WTC11 (cell line): ENCODE measurements around the gene TMEM30A.

Experiments used
- ATF1 ChIP-seq: sonication (generic); formaldehyde crosslinking; IDR thresholded peaks from 2 replicates; pipeline ENCODE4 v1.8.1; 2023; ENCODE audit warnings: mild to moderate bottlenecking, moderate library complexity, missing genetic modification reagents
- CREM ChIP-seq: sonication (generic); formaldehyde crosslinking; IDR thresholded peaks from 2 replicates; pipeline ENCODE4 v1.8.1; 2022; ENCODE audit warnings: mild to moderate bottlenecking, missing genetic modification reagents, moderate library complexity
- ELF4 ChIP-seq: sonication (generic); formaldehyde crosslinking; IDR thresholded peaks from 2 replicates; pipeline ENCODE4 v1.8.1; 2022; ENCODE audit warnings: low read depth, mild to moderate bottlenecking, moderate library complexity, missing genetic modification reagents
- MXD4 ChIP-seq: fragments of 250-450 bp; sonication (Bioruptor Pico); IDR thresholded peaks from 2 replicates; pipeline ENCODE4 v1.8.0; 2021; ENCODE audit warnings: mild to moderate bottlenecking, moderate library complexity, borderline replicate concordance
- NFYB ChIP-seq: sonication (generic); formaldehyde crosslinking; conservative IDR thresholded peaks from 2 replicates; pipeline ENCODE4 v1.8.0; 2022; ENCODE audit warnings: low read depth, missing genetic modification reagents
- SMAD4 ChIP-seq: sonication (generic); formaldehyde crosslinking; IDR thresholded peaks from 2 replicates; pipeline ENCODE4 v1.8.0; 2022; ENCODE audit warnings: mild to moderate bottlenecking, missing genetic modification reagents
- ZNF138 ChIP-seq: sonication (generic); formaldehyde crosslinking; conservative IDR thresholded peaks from 2 replicates; pipeline ENCODE4 v1.8.1; 2022; ENCODE audit warnings: mild to moderate bottlenecking, moderate library complexity, missing genetic modification reagents
- TF ChIP-seq, protein P1 (sequence below): fragments of 200-600 bp; IDR thresholded peaks from 2 replicates; pipeline ENCODE4 v1.8.0; 2022; ENCODE audit warnings: antibody characterized with exemption
- TF ChIP-seq, protein P2 (sequence below): fragments of 250-450 bp; sonication (Bioruptor Pico); IDR thresholded peaks from 2 replicates; pipeline ENCODE4 v1.9.0; 2021; ENCODE audit warnings: moderate library complexity, mild to moderate bottlenecking, inconsistent platforms, borderline replicate concordance
- TF ChIP-seq, protein P3 (sequence below): sonication (generic); formaldehyde crosslinking; conservative IDR thresholded peaks from 2 replicates; pipeline ENCODE4 v1.8.1; 2022; ENCODE audit warnings: mild to moderate bottlenecking, missing genetic modification reagents
- TF ChIP-seq, protein P4 (sequence below): sonication (generic); formaldehyde crosslinking; IDR thresholded peaks from 2 replicates; pipeline ENCODE4 v1.8.0; 2022; ENCODE audit warnings: mild to moderate bottlenecking, missing genetic modification reagents

DNA sequence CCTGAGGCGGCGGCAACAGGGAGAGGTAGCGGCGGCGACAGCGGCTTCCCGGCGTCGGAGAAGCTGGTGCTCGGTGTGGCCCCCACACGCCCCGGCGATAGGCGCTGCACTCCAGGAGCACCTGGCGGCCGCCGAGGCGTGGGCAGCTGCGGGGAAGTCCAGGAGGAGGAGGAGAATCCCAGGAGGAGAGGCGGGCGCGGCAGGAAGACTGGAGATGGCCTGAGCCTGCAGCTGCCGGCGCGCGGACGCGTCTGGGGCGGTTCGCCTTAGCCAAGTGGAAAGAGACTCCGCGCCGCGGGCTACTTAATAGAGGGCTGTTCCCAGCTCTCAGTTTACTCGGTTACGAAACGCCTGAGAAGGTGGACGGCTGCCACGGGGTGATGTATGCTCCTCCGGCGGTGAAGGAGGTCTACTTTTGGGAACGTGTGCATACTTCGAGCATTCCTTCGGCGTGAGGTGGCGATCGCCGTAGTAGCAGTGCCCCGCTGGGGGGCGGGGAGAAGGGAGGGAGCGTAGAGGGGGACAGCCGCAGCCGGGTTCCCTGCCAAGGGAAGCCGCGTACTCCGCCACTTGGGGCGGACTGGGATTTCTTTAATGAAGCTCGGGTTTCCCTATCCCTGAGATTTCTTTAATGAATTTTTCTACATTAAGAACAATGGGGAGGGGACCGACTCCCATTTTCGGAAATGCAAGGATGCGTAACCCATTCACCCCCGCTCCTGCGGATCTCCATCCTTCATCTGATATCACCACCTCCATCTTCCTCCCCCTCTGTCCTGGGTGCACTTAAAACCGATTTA is 78.6 kb downstream of the TMEM30A start, which contains the start of gene COL12A1:
- TF ChIP-seq, protein P1, sequence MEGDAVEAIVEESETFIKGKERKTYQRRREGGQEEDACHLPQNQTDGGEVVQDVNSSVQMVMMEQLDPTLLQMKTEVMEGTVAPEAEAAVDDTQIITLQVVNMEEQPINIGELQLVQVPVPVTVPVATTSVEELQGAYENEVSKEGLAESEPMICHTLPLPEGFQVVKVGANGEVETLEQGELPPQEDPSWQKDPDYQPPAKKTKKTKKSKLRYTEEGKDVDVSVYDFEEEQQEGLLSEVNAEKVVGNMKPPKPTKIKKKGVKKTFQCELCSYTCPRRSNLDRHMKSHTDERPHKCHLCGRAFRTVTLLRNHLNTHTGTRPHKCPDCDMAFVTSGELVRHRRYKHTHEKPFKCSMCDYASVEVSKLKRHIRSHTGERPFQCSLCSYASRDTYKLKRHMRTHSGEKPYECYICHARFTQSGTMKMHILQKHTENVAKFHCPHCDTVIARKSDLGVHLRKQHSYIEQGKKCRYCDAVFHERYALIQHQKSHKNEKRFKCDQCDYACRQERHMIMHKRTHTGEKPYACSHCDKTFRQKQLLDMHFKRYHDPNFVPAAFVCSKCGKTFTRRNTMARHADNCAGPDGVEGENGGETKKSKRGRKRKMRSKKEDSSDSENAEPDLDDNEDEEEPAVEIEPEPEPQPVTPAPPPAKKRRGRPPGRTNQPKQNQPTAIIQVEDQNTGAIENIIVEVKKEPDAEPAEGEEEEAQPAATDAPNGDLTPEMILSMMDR = 0 out of 2 replicates have a peak, but pooled peaks have one; percentile 10
- TF ChIP-seq, protein P2, sequence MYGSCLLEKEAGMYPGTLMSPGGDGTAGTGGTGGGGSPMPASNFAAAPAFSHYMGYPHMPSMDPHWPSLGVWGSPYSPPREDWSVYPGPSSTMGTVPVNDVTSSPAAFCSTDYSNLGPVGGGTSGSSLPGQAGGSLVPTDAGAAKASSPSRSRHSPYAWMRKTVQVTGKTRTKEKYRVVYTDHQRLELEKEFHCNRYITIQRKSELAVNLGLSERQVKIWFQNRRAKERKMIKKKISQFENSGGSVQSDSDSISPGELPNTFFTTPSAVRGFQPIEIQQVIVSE = no peak
- TF ChIP-seq ZNF138 (CRISPR knock-in tag) = no peak
- TF ChIP-seq ATF1 (CRISPR knock-in tag) = no peak
- TF ChIP-seq ELF4 (CRISPR knock-in tag) = no peak
- no peak for TF ChIP-seq NFYB
- TF ChIP-seq, protein P3, sequence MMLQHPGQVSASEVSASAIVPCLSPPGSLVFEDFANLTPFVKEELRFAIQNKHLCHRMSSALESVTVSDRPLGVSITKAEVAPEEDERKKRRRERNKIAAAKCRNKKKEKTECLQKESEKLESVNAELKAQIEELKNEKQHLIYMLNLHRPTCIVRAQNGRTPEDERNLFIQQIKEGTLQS = no peak
- TF ChIP-seq CREM (CRISPR knock-in tag) = no peak
- TF ChIP-seq, protein P4, sequence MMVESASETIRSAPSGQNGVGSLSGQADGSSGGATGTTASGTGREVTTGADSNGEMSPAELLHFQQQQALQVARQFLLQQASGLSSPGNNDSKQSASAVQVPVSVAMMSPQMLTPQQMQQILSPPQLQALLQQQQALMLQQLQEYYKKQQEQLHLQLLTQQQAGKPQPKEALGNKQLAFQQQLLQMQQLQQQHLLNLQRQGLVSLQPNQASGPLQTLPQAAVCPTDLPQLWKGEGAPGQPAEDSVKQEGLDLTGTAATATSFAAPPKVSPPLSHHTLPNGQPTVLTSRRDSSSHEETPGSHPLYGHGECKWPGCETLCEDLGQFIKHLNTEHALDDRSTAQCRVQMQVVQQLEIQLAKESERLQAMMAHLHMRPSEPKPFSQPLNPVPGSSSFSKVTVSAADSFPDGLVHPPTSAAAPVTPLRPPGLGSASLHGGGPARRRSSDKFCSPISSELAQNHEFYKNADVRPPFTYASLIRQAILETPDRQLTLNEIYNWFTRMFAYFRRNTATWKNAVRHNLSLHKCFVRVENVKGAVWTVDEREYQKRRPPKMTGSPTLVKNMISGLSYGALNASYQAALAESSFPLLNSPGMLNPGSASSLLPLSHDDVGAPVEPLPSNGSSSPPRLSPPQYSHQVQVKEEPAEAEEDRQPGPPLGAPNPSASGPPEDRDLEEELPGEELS (CRISPR knock-in tag) = 0 out of 2 replicates have a peak, but pooled peaks have one; percentile 14
- no peak for TF ChIP-seq SMAD4 (CRISPR knock-in tag)
- no peak for TF ChIP-seq MXD4
